ENCODE data around the gene ETHE1. TPM values are rescaled to one million over a fixed set of nuclear protein-coding genes. Genes with fewer than 3 reads are reported as not detected.

ETHE1 gene
- total RNA-seq, 1 donor from 2014 or later: 57.3 TPM

- Mint-ChIP-seq H3K36me3 (peaks cover 17% of the 10 kb centered on the region), H3K9me3 (no peaks in the 10 kb centered on the region), H3K4me1 (ENCODE audit: unreplicated experiment) (peaks cover 4% of the 10 kb centered on the region), H3K27ac (peak overlapping the region; percentile 98), H3K27me3 (no peaks in the 10 kb centered on the region), H3K4me3 (peak overlapping the region; percentile 94)
- DNase-seq (ENCODE audit: extremely low spot score, unreplicated experiment): peak; percentile 98
- no peak for TF ChIP-seq CTCF (conservative IDR thresholded peaks at IDR 0.05)
Observed at GRCh38 chr19:43533546-43534304, 6.7 kb upstream of the ETHE1 start.

- peak; percentile 94 for DNase-seq (ENCODE audit: extremely low spot score, unreplicated experiment)
- Mint-ChIP-seq H3K4me3 (peak within 1 kb of the TSS; percentile 94), H3K9me3 (no peaks in the 10 kb centered on the region), H3K27me3 (no peaks in the 10 kb centered on the region), H3K4me1 (ENCODE audit: unreplicated experiment) (peaks cover 4% of the 10 kb centered on the region), H3K36me3 (peaks cover 11% of the 10 kb centered on the region), H3K27ac (peak within 1 kb of the TSS; percentile 98)
- no peak for TF ChIP-seq CTCF (conservative IDR thresholded peaks at IDR 0.05)
Observed at GRCh38 chr19:43532962-43533545, 6.1 kb upstream of the ETHE1 start, which contains the start of gene ZNF575. Gene ZNF575, plus strand, starts transcription at chr19:43533188. Its CDS starts 1,235 bp downstream, at chr19:43534423.

GRCh38 chr19:43532571-43532961, 5.6 kb upstream of the ETHE1 start:
- Mint-ChIP-seq H3K27ac (peak overlapping the region; percentile 98), H3K4me3 (peak overlapping the region; percentile 94), H3K27me3 (no peaks in the 10 kb centered on the region), H3K36me3 (peaks cover 9% of the 10 kb centered on the region), H3K9me3 (no peaks in the 10 kb centered on the region), H3K4me1 (ENCODE audit: unreplicated experiment) (peaks cover 4% of the 10 kb centered on the region)
- no peak for TF ChIP-seq CTCF (conservative IDR thresholded peaks at IDR 0.05)
- no peak for DNase-seq (ENCODE audit: extremely low spot score, unreplicated experiment)

- no peaks in the 10 kb centered on the region for H3K27me3 Mint-ChIP-seq
- peak overlapping the region; percentile 89 for H3K27ac Mint-ChIP-seq
- H3K9me3 Mint-ChIP-seq: no peaks in the 10 kb centered on the region
- TF ChIP-seq CTCF (conservative IDR thresholded peaks at IDR 0.05): no peak
- peak overlapping the region; percentile 72 for H3K4me3 Mint-ChIP-seq
- peaks cover under 1% of the 10 kb centered on the region for H3K36me3 Mint-ChIP-seq
- H3K4me1 Mint-ChIP-seq (ENCODE audit: unreplicated experiment): peaks cover 5% of the 10 kb centered on the region
- no peak for DNase-seq (ENCODE audit: extremely low spot score, unreplicated experiment)
Observed at GRCh38 chr19:43527860-43528622, 1.0 kb upstream of the ETHE1 start.

GRCh38 chr19:43525836-43526771, 897 bp downstream of the ETHE1 start:
- TF ChIP-seq CTCF (conservative IDR thresholded peaks at IDR 0.05): no peak
- Mint-ChIP-seq H3K27ac (peak overlapping the region; percentile 90), H3K4me1 (ENCODE audit: unreplicated experiment) (peaks cover 5% of the 10 kb centered on the region), H3K4me3 (peak overlapping the region; percentile 89), H3K9me3 (no peaks in the 10 kb centered on the region), H3K36me3 (peaks cover 4% of the 10 kb centered on the region), H3K27me3 (no peaks in the 10 kb centered on the region)
- no peak for DNase-seq (ENCODE audit: extremely low spot score, unreplicated experiment)
